ENCODE measurements around the gene APOL4.
A peak's percentile ranks its signal among the peaks of the same experiment; 100 is the strongest.
"Not testable (repeated sequence)": the region's sequence is repeated elsewhere in the genome, so short reads cannot be mapped to it uniquely, and the experiment has no call there.

The APOL4 gene

DNA sequence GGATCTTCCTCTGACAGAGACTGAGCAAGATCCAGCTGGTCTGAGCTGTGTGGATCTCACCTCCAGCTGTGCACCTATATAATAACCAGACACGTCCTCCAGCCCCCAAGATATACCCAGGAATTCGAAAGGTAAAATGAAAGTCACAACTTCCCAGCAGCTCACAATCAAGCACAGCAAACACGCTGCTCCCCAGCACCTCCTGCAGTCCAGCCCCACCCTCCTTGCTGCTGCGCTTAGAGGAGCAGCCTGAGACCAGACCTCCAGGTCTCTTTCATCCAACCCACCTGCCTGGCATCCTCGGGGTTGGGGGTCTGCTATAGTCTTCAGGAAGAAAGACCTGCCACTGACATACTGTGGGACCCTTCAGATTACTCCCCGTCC is 3.0 kb upstream of the APOL4 start:
- no peak for DNase-seq

- no peak for DNase-seq
Measured at GRCh38 chr22:36204001-36204631, 2.5 kb upstream of the APOL4 start.

DNA sequence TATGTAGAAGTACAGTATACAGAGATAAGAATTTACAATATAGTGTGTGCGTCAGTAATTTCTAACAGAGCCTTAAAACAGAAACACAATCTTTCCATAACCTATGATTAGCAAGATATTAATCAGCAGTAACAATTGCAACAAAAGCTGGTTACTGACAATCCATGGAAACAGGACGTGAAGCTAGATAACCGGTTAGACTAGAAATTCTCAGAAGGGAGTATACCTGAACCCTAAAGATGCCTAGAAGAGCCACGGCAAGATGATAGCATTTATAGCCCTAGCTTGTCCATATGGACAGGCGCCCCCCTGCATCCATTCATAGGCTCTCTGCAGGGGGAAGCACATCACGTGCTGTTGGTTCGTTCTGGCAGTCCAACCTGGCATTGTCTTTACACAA is 1.8 kb upstream of the APOL4 start:
- DNase-seq = not testable (repeated sequence)

GRCh38 chr22:36202906-36203305 is 1.3 kb upstream of the APOL4 start:
- not testable (repeated sequence) for DNase-seq

DNA sequence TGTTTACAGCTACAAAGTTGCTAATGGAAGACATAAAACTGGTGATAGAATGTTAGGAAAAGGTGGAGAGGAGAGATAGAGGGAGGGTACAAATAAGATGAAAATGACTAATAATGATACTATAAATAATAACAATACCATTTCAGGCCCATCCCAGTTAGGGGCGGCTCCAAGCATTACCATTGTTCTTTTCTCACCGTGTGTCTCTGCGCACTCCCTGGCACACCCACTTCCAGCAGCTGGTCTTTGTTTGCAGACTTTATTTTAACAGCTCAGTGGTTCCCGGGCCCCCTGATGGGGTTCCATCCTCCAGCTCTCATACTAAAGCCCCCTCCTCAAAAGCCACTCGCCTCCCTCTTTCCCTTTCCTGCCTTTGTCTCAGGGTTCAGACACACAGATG is 584 bp downstream of the APOL4 start:
- DNase-seq = not testable (repeated sequence)

DNA sequence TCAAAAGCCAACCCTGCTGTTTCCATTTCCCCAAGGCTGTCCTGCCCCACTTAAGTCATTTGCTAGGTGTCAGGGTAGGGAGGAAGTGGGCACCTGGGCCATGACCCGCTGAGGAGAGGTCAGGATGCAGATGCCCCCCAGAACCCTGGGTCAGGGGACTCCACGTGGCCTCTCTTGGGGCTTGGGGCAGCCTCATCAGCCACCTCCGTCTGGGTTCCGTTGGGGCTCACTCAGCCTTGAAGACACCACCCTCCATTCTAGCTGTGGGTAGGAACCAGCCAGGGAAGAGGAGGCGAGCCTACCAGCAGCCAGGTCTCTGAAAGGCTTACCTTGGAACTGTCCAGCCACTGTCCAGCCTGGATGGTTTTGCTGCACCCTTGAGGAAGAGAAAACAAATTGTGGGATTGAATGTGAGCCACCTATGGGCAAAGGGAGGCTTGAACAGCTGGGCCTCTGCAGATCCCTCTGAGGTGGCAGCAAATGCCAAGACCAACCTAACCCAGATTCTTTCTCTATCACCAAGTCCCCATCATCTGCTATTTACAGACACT is 2.5 kb downstream of the APOL4 start:
- DNase-seq = no peak

- DNase-seq = no peak
Measured at GRCh38 chr22:36198536-36198935, 3.1 kb downstream of the APOL4 start.

DNA sequence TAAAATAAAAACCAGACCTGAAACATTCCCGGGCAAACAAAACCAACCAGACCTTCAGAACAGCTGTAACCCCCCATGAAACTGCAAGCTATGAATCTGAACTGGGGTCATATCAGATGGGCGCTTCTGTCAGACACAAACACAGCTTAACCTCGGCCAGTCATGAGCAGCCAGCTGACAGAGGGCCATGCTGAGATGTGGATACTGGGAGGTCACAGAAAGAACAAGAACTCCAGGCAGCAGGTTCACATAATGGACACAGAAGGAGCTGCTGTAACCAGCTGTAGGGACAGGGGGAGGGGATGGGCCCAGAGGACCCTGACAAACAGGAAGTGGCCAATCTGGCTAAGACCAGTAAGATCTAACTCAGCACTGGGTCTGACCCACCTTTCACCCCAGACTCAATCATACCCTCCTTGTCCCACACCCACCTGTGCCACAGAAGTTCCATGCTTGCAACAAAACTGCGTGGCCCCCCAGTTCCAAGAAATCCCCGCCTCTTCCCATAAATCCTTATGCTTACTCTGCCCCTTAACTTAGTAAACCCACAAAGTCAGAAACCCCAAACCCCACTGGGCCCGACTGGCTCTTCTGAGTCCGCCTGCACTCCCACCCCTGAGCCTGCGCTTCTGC is 4.0 kb downstream of the APOL4 start:
- DNase-seq = no peak

DNA sequence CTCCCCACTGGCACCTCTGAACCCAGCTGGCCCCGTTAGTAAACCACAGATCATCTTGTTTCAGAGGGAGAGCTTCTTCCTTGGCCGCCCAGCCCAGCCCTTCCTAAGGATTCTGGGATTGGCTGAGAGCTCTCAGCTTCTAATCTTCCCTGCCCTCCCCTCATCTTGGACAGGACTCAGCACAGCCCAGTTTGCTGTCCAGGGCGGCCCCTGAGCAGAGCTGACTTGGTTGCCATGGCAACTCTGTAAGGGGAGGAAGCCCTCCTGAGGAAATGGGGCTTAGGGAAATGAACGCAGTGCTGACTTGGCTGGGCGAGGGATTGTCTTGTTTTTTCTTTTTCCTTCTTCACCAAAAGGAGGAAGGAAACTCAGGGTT is 4.6 kb downstream of the APOL4 start:
- no peak for DNase-seq

GRCh38 chr22:36196254-36197064 is 5.2 kb downstream of the APOL4 start:
- DNase-seq = no peak

- peak; percentile 47 to 56 for DNase-seq
Measured at GRCh38 chr22:36194971-36195370, 6.6 kb downstream of the APOL4 start.

- no peak for DNase-seq
Measured at GRCh38 chr22:36194385-36194784, 7.2 kb downstream of the APOL4 start.

- DNase-seq = no peak
Measured at GRCh38 chr22:36193577-36193976, 8.0 kb downstream of the APOL4 start.

- DNase-seq = no peak
Measured at GRCh38 chr22:36193171-36193570, 8.4 kb downstream of the APOL4 start.

- DNase-seq = no peak
Measured at GRCh38 chr22:36192542-36192941, 9.1 kb downstream of the APOL4 start.

DNA sequence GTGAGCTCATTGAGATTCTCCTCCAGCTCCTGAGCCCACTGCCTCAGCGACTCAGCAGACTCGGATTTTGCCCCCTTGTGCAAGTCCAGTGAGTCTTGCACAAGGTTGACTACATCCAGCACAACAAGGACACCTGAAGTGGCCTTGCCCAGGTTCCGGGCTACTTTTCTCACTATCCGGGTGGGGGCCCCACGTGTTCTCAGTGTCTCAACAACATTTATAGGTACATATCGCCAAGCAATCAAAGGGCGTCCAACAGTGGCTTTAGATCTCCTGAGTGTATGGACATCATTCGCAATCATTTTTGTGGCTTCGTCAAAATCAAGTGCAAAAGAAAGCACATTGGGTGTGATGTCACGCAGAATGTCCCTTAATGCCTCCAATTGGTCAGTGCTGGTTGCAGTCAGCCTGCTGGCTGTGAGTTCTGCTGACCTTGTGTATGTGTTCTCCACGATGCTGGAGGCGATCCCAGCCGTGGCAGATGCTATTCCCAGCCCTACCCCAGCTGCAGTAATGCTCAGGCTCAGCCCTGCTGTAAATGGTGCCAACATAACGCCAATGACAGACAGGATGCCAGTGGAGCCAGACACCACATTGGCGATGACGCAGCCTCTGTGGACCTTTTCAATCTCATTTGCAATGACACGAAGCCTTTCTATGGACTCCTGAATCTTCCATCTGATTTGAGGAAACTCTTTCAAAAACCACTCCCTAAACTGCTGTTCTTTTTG is 10.3 kb downstream of the APOL4 start:
- DNase-seq = no peak

DNA sequence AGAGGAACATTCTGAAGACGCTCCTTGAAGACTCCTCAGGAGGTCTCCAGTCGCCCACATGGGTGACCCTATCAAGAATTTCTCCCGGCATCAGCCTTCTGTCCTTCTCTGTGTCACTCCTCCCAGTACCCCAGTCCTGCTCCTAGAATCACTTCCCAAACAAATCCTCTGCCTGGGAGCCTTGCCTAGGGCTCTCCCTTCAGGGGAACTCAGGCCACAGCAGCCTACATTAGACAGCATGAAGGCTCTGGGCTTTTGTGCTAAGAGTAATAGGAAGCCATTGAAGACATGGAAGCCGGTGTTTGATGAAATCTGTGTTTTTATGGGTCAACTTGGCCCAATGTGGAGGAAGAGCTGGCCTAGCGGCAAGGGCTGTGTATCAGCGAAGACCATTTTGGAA is 13.7 kb downstream of the APOL4 start:
- not testable (repeated sequence) for DNase-seq

- DNase-seq = no peak
Measured at GRCh38 chr22:36185828-36186624, 15.6 kb downstream of the APOL4 start.

DNA sequence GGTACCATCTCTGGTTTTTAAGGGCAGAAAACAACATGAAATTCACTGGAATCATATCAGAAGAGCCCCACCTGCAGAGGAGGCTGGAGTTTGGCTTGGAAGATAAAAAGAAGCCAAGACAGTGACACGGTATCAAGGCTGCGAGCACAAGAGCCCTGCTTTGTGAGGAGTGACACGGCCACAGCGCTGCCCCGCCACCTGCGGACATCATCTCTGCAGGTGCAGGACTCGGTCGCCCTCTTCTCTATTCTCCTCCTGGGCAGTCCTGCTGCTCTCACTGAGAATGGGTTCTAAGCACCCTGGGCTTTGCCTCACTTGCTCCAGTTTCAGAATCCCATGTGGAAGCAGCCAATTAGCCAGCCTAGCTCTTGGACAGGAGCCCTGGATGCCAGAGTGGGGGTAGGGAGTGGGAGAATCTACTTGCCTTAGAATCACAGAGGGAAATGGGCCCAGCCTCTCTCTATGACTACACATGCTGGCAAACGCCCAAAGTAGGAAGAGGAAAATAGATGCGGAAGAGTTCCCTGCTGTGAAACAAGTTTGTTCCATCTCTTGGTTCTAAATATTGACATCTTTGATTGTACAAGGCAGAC is 17.1 kb downstream of the APOL4 start:
- no peak for DNase-seq

- DNase-seq = no peak
Measured at GRCh38 chr22:36183446-36183845, 18.2 kb downstream of the APOL4 start.

- DNase-seq = no peak
Measured at GRCh38 chr22:36182857-36183256, 18.8 kb downstream of the APOL4 start.

GRCh38 chr22:36182056-36182455 is 19.6 kb downstream of the APOL4 start:
- DNase-seq = no peak
